Thyroid gland (tissue), 4 donors: ENCODE results near the gene CEP19. TPM values are rescaled to one million over a fixed set of nuclear protein-coding genes. Genes with fewer than 3 reads are reported as not detected.
A peak's percentile ranks its signal among the peaks of the same experiment; 100 is the strongest.

Source experiments
- DNase-seq, 2 donors: peaks; one replicate each; pipeline ENCODE4 v3.0.0-alpha.2; 2019
- H3K27ac ChIP-seq, 3 donors: fragments of 200-600 bp; sonication (generic); 1 replicate in 2 of 3; 2 replicates in 1 of 3; pipeline ENCODE4 v1.5.1; 2016 to 2019; ENCODE audit warnings: mild to moderate bottlenecking in 1 of 3, moderate library complexity in 1 of 3
- H3K27me3 ChIP-seq: fragments of 200-600 bp; sonication (generic); one replicate; pipeline ENCODE4 v1.5.1; 2019
- H3K36me3 ChIP-seq, 2 donors: fragments of 200-600 bp; sonication (generic); one replicate each; pipeline ENCODE4 v1.5.1; 2016 to 2019
- H3K4me1 ChIP-seq, 2 donors: fragments of 200-600 bp; sonication (generic); one replicate each; pipeline ENCODE4 v1.5.1; 2017 to 2019
- H3K4me3 ChIP-seq, 3 donors: fragments of 200-600 bp; sonication (generic); replicated peaks in 1 of 3; 1 replicate in 2 of 3; 2 replicates in 1 of 3; pipeline ENCODE4 v1.5.1; 2016; ENCODE audit warnings: mild to moderate bottlenecking in 1 of 3
- H3K9me3 ChIP-seq: fragments of 200-600 bp; sonication (generic); one replicate; pipeline ENCODE4 v1.5.1; 2017
- POLR2A ChIP-seq, 2 donors: fragments of 450-650 bp; IDR thresholded peaks; one replicate each; pipeline ENCODE4 v1.6.1; 2017; ENCODE audit warnings: antibody characterized with exemption in 2 of 2, mild to moderate bottlenecking in 2 of 2, moderate library complexity in 1 of 2
- WGBS, 2 donors: methylation state at CpG; one replicate each; pipeline ENCODE4 v1.1.5; 2017; 5-methylcytosine and 5-hydroxymethylcytosine counted together
- intact Hi-C: fragments of 100-400 bp; cut with DNase I; formaldehyde crosslinking; loops from one replicate; pipeline ENCODE4 v1.15.1; 2023
- total RNA-seq, 4 donors: library from RNA; depleted of rRNA; stranded (reverse); fragments of >200 nt; gene quantifications; one replicate each; pipeline ENCODE4 v1.2.3, GENCODE V29; 2016
- TF ChIP-seq, protein P1 (sequence below), 6 experiments: fragments of 200-600 bp in 3 of 6; fragments of 450-650 bp in 3 of 6; sonication (generic) in 3 of 6; IDR thresholded peaks; one replicate each; pipeline ENCODE4 v1.5.1; 2016 to 2019; ENCODE audit warnings: antibody characterized with exemption in 6 of 6, mild to moderate bottlenecking in 2 of 6, inconsistent platforms in 1 of 6, moderate library complexity in 1 of 6

Gene CEP19
- total RNA-seq, 4 donors from 2014 or later, result 1.2 to 5.2 (median 3.8) TPM

DNA sequence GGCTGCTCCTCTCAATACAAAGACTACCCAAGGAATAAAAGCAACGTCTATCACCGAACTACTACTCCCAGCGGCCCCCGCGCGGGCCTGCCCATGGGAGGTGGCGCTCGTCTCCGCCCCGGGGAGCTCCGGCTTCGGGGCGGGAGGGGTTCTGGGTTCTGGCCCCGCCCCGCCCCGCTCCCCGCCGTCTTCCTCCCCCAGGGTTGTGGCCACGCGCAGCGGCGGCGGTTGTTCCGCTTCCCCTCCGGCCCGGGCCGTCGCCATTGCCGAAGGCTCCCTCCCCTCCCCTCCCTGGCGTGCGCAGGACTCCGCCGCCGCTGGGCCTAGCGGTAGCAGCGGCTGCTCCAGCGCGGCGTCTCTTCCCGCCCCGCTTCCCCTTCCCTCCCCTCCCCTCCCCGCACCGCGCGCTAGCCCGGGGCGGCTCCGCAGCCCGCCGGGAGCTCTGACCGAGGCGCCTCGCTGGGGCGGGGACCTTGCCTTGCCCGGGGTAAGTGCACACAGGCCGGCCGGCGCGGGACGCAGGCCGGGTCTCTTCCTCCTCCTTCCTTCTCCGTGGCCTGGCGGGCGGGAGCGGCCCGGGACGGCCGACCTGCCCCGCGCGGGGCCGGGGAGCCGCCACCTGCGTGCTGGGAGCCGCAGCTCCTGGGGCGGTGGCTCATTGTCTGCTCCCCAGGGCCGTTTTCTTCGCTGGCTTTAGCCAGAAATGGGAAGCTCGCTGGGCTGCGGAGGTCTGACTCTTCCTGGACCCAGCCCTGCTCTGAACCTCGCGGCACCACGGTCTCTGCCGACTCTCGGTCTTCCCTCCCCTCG is 27.8 kb upstream of the CEP19 start, which contains the start of gene PAK2:
Gene PAK2 (plus strand): TSS at position 187 of the 810 bp plus-strand sequence. CDS start 42,790 bp downstream, outside the sequence.
- Histone ChIP-seq H3K27ac (peak within 1 kb of the TSS; percentile 76 to 93 (median 93)), H3K4me3 (peak within 1 kb of the TSS; percentile 18 to 99 (median 73)), H3K36me3 (no peaks in the 10 kb centered on the region), H3K4me1 (peaks cover 7 to 15% of the 10 kb centered on the region in 2 donors), H3K27me3 (no peaks in the 10 kb centered on the region), H3K9me3 (no peaks in the 10 kb centered on the region)
- intact Hi-C loops, result no loop called here
- TF ChIP-seq POLR2A (IDR thresholded peaks at IDR 0.05), result peak in 1 of 2 donors; percentile 65
- TF ChIP-seq, protein P1, sequence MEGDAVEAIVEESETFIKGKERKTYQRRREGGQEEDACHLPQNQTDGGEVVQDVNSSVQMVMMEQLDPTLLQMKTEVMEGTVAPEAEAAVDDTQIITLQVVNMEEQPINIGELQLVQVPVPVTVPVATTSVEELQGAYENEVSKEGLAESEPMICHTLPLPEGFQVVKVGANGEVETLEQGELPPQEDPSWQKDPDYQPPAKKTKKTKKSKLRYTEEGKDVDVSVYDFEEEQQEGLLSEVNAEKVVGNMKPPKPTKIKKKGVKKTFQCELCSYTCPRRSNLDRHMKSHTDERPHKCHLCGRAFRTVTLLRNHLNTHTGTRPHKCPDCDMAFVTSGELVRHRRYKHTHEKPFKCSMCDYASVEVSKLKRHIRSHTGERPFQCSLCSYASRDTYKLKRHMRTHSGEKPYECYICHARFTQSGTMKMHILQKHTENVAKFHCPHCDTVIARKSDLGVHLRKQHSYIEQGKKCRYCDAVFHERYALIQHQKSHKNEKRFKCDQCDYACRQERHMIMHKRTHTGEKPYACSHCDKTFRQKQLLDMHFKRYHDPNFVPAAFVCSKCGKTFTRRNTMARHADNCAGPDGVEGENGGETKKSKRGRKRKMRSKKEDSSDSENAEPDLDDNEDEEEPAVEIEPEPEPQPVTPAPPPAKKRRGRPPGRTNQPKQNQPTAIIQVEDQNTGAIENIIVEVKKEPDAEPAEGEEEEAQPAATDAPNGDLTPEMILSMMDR (IDR thresholded peaks at IDR 0.05), result peak in 1 of 6 experiments; percentile 14
- DNase-seq, result peak; percentile 89
- WGBS, 2 donors, result 0 to 1% methylated on average over 17 to 38 of the region's 86 CpGs

DNA sequence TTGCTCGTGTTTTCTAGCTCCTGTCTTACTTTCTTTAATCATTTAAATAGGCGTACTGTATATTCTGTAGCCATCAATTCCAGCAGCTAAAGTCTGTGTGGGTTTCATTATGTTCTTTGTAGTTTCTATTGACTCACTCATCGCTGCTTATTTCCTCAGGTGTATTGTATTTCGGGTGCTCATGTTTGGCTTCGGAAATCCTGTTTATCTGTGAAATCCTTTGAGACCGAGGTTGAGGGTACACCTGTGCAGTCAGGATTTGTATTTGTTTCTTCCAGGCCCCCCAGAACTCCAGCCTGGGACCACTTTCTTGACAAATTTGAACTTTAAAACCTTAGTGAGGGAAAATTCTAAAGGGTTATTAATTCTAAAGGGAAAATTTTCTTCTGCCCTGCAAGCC is 25.6 kb upstream of the CEP19 start:
- intact Hi-C loops, result no loop called here
- DNase-seq, result no peak
- TF ChIP-seq, protein P1 (IDR thresholded peaks at IDR 0.05), result no peak
- TF ChIP-seq POLR2A (IDR thresholded peaks at IDR 0.05), result no peak
- H3K9me3 ChIP-seq, result no peaks in the 10 kb centered on the region
- no peaks in the 10 kb centered on the region for H3K36me3 ChIP-seq
- no peak overlapping the region for H3K27ac ChIP-seq
- no peaks in the 10 kb centered on the region for H3K27me3 ChIP-seq
- H3K4me3 ChIP-seq, result no peak overlapping the region
- WGBS, 2 donors, result 81 to 91% methylated on average over 6 of the region's 6 CpGs
- peaks cover 7 to 15% of the 10 kb centered on the region in 2 donors for H3K4me1 ChIP-seq

DNA sequence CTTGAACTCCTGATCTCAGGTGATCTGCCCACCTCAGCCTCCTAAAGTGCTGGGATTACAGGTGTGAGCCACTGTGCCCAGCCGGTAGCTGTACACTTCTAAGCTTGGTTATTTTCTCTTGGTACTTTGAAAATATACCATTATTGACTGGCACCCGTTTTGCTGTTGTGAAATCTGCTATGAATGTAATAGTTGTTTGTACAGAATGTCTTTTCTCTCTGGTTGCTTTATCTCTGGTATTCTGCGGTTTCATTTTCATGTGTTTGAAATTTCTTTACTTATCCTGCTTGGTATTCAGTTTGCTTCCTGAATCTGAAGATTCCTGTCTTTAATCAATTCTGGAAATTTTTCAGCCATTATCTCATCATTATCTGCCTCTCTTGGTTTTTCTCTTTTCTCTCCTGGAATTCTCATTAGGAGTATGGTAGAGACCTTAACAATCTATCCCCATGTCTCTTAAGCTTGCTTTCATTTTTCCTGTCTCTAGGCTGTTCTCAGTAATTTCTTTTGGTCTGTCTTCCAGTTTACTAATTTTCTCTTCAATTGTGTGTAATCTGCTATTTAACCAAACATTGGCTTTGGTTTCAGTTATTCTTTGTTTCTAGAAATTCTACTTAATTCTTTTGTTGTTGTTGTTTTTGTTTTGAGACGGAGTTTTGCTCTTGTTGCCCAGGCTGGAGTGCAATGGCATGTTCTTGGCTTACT is 24.8 kb upstream of the CEP19 start:
- 97 to 99% methylated on average over 4 of the region's 4 CpGs for WGBS, 2 donors

DNA sequence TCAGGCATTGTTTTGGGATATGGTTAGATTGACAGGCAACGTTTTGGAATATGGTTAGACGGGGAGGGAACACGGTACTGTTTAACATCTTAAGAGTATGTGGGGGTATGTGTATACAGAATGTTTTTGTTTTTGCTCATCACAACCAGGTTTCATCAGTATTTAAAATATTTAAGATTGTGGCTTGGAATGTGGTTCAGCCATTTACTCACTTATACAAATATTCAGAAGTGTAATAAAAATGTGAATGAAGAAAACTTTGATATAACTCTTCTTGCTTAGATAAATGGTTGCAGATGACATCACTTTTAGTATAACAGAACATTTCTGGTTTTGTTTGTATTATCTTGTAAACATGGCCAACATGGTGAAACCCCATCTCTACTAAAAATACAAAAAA is 23.7 kb upstream of the CEP19 start:
- Histone ChIP-seq H3K4me3 (no peak overlapping the region), H3K4me1 (peaks cover 0 to 5% of the 10 kb centered on the region in 2 donors), H3K27ac (no peak overlapping the region), H3K36me3 (no peaks in the 10 kb centered on the region), H3K9me3 (no peaks in the 10 kb centered on the region), H3K27me3 (no peaks in the 10 kb centered on the region)
- intact Hi-C loops, result no loop called here
- TF ChIP-seq, protein P1 (IDR thresholded peaks at IDR 0.05), result no peak
- TF ChIP-seq POLR2A (IDR thresholded peaks at IDR 0.05), result no peak
- no peak for DNase-seq
- WGBS, 2 donors, result 95% methylated on average over 3 of the region's 3 CpGs

More for the DNA sequence above, 24.8 kb upstream of the CEP19 start:
- no peak for DNase-seq
- intact Hi-C loops, result no loop called here
- Histone ChIP-seq H3K4me1 (peaks cover 7 to 11% of the 10 kb centered on the region in 2 donors), H3K27me3 (no peaks in the 10 kb centered on the region), H3K4me3 (no peak overlapping the region), H3K36me3 (no peaks in the 10 kb centered on the region), H3K9me3 (no peaks in the 10 kb centered on the region), H3K27ac (no peak overlapping the region)
- no peak for TF ChIP-seq POLR2A (IDR thresholded peaks at IDR 0.05)
- TF ChIP-seq, protein P1 (IDR thresholded peaks at IDR 0.05), result no peak
